ENCODE data around the gene CDC37. TPM values are rescaled to one million over a fixed set of nuclear protein-coding genes. Genes with fewer than 3 reads are reported as not detected.

The CDC37 gene
- total RNA-seq, 1 experiment from 2014 or later, result 560 TPM

DNA sequence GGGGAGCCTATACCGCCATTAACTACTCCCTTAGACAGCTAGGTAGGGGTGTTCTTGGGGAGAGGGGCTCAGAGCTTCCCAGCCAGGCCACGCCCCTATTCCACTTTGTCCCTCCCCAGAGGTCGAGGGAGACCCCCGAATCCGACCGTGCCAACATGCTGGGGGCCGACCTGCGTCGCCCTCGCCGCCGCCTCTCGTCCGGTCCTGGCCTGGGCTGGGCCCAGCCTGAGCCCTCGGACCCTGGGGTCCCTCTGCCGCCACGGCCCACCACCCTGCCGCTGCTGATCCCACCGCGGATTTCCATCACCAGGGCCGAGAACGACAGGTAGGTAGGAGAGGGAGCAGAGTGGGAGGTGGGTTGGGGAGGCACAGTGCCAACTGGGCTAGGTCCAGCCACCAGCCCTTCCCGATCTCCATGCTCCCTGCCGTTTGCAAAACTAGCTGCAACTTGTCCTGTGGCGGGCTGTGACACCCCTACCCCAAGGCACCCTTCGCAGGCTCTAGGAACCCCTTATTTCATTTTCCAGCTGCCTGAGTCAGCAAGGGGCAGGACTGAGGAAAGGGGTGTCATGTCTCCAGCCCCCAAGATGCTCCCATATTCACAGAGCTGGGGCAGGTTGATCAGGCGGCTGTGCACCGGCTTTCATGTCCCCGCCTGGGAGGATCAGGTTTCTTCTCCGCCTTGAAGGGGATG, 14.3 kb upstream of the CDC37 start:
- no peak overlapping the region for H3K27ac ChIP-seq (ENCODE audit: low read length)

DNA sequence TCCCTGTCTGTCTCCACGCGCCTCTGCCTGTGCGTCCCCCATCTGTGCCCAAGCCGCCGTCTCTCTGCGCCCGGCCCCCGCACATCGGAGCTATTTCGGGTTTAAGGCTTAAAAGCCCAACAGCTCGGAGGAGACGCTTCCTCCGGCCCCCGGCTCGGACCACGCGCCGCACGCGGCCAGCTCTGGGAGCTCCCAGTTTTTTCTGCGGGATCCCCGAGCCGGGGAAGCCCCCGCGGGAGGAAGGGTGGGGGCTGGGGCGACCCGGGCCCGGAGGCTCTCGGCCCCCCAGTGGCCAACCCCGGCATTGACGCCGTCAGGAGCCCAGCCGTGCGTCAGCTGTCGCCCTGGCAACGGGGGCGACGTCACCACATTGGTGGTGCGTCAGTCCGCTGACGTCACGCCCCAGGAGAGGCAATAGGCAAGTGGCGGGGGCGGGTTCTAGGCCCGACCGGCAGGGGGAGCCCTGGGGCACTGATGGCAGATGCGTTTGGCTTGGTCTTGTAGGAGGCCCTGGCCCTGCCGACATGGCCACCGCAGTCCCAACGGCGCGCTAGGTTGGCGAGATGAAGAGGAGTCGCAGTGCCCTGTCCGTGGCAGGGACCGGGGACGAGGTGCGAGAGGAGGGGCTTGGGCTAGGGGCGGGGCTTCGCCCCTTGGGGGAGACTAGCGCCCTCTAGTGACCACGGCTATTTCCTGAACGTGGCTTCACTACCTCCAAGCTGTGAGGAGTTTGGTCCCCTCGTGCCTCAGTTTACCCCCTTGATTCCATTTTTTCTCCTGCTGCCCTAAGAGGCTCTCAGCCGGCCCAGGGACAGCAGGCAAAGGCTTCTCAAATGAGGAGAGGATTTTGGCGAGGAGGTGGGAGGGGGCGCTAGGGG, 13.3 kb upstream of the CDC37 start:
- H3K9ac ChIP-seq (ENCODE audit: low read length), result peak overlapping the region; percentile 57

More for the DNA sequence above, 14.3 kb upstream of the CDC37 start:
- H4K20me1 ChIP-seq (ENCODE audit: low read length), result no peaks in the 10 kb centered on the region
- ChIA-PET POLR2A (ENCODE audit: unreplicated experiment) (no interaction called here), CTCF (interaction anchor here (0.6 to 1.3 kb wide), 5 partner anchors 12 to 148 kb away, joined by 3 to 6 read pairs (median 3); partner anchors contain the start of genes CDC37 and ICAM1)
- H3K4me3 ChIP-seq (ENCODE audit: low read length), result no peak overlapping the region
- no peaks in the 10 kb centered on the region for H3K9me2 ChIP-seq (replicated peaks; ENCODE audit: low read length)
- no peaks in the 10 kb centered on the region for H3F3A ChIP-seq (ENCODE audit: low read length, unreplicated experiment)
- H3K79me2 ChIP-seq (ENCODE audit: low read length), result no peaks in the 10 kb centered on the region
- H3K36me3 ChIP-seq (ENCODE audit: low read depth, low read length), result no peaks in the 10 kb centered on the region
- H3K9ac ChIP-seq (ENCODE audit: low read length), result no peak overlapping the region
- peak; percentile 30 for DNase-seq
- H3K4me2 ChIP-seq (ENCODE audit: low read length), result peak overlapping the region; percentile 86
- intact Hi-C loops (cut with micrococcal nuclease), result no loop called here
- peaks cover 53% of the 10 kb centered on the region for H3K27me3 ChIP-seq (ENCODE audit: low read length)
- BruUV-seq (replicated peaks), result no TSS peak
- 0 out of 2 replicates have a peak, but pooled peaks have one; percentile 3 for ATAC-seq
- TF ChIP-seq, protein P1, sequence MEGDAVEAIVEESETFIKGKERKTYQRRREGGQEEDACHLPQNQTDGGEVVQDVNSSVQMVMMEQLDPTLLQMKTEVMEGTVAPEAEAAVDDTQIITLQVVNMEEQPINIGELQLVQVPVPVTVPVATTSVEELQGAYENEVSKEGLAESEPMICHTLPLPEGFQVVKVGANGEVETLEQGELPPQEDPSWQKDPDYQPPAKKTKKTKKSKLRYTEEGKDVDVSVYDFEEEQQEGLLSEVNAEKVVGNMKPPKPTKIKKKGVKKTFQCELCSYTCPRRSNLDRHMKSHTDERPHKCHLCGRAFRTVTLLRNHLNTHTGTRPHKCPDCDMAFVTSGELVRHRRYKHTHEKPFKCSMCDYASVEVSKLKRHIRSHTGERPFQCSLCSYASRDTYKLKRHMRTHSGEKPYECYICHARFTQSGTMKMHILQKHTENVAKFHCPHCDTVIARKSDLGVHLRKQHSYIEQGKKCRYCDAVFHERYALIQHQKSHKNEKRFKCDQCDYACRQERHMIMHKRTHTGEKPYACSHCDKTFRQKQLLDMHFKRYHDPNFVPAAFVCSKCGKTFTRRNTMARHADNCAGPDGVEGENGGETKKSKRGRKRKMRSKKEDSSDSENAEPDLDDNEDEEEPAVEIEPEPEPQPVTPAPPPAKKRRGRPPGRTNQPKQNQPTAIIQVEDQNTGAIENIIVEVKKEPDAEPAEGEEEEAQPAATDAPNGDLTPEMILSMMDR (conservative IDR thresholded peaks at IDR 0.05; ENCODE audit: low read depth, low read length), result no peak
- TF ChIP-seq EZH2phosphoT487 (IDR thresholded peaks at IDR 0.05; ENCODE audit: borderline replicate concordance, low read length) (no peak), EZH2 (IDR thresholded peaks at IDR 0.05; ENCODE audit: low read length, unreplicated experiment) (no peak)
- no peaks in the 10 kb centered on the region for H3K9me3 ChIP-seq (ENCODE audit: low read length)
- H2AFZ ChIP-seq (ENCODE audit: low read length), result no peak overlapping the region
- H3K4me1 ChIP-seq (ENCODE audit: insufficient read depth, low read length), result peaks cover 28% of the 10 kb centered on the region

More for the DNA sequence above, 13.3 kb upstream of the CDC37 start:
- H3K9me3 ChIP-seq (ENCODE audit: low read length), result no peaks in the 10 kb centered on the region
- peak overlapping the region; percentile 72 for H3K4me3 ChIP-seq (ENCODE audit: low read length)
- peak; percentile 55 for ATAC-seq
- TF ChIP-seq, protein P1 (conservative IDR thresholded peaks at IDR 0.05; ENCODE audit: low read depth, low read length), result peak; percentile 90
- TF ChIP-seq EZH2phosphoT487 (IDR thresholded peaks at IDR 0.05; ENCODE audit: borderline replicate concordance, low read length) (no peak), EZH2 (IDR thresholded peaks at IDR 0.05; ENCODE audit: low read length, unreplicated experiment) (no peak)
- ChIA-PET CTCF (interaction anchor here (0.6 to 1.1 kb wide), 7 partner anchors 15 to 433 kb away, joined by 3 to 5 read pairs (median 3); partner anchors contain the start of gene ICAM1), POLR2A (ENCODE audit: unreplicated experiment) (no interaction called here)
- BruUV-seq (replicated peaks), result no TSS peak
- no peak overlapping the region for H3K27ac ChIP-seq (ENCODE audit: low read length)
- no peaks in the 10 kb centered on the region for H3F3A ChIP-seq (ENCODE audit: low read length, unreplicated experiment)
- H3K4me1 ChIP-seq (ENCODE audit: insufficient read depth, low read length), result peaks cover 28% of the 10 kb centered on the region
- intact Hi-C loops (cut with micrococcal nuclease), result no loop called here
- H3K9me2 ChIP-seq (replicated peaks; ENCODE audit: low read length), result no peaks in the 10 kb centered on the region
- H3K79me2 ChIP-seq (ENCODE audit: low read length), result no peaks in the 10 kb centered on the region
- DNase-seq, result peak; percentile 91
- H3K36me3 ChIP-seq (ENCODE audit: low read depth, low read length), result no peaks in the 10 kb centered on the region
- peaks cover 45% of the 10 kb centered on the region for H3K27me3 ChIP-seq (ENCODE audit: low read length)
- H3K4me2 ChIP-seq (ENCODE audit: low read length), result peak overlapping the region; percentile 94
- no peaks in the 10 kb centered on the region for H4K20me1 ChIP-seq (ENCODE audit: low read length)
- H2AFZ ChIP-seq (ENCODE audit: low read length), result peak overlapping the region; percentile 99

All from PC-3 (cell line).